ENCODE measurements around the gene SBNO2.

SBNO2 gene

GRCh38 chr19:1073063-1073955 is 100.8 kb downstream of the SBNO2 start:
- no peak for DNase-seq (ENCODE audit: low read depth)

DNA sequence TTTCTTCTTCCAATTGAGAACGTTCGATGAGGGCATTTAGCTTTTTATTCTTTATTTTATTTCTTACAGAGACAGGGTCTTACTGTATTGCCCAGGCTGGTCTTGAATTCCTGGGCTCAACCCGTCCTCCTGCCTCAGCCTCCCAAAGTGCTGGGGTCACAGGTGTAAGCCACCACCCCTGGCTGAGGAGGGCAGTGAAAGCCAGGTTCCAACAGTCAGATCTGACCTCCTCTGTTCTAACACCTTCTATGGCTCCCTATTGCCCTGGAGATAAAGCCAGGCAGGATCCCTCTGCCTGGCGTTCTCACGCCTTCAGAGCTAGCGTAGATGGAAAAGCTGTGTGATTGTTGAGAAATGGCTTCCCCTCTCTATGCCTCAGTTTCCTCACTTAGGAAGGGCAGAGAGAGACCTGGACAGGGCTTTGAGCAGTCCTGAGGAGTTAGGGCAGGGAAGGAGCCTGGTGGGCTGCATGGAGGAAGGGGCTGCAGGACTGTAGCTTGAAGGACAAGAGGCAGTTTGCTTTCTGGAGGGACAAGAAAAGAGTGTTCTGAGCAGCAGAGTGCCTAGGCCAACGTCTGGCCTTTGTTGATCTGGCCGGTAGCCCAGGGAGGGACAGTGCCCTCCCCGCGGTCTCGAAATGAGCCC is 101.6 kb downstream of the SBNO2 start:
- DNase-seq (ENCODE audit: low read depth) = no peak

GRCh38 chr19:1070931-1071791 is 102.9 kb downstream of the SBNO2 start:
- DNase-seq (ENCODE audit: low read depth) = no peak

DNA sequence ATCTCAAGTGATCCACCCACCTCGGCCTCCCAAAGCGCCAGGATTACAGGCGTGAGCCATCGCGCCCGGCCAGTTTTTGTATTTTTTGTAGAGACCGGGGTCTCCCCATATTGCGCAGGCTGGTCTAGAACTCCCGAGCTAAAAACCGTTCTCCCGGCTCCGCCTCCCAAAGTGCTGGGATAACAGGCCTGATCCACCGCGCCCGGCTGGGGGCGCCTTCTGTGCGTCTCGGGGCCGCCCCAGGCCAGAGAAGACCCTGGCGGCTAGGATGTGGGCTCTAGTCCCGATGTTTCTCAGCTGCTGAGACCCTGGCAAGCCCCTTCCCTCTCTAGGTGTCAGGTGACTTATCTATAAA is 103.5 kb downstream of the SBNO2 start:
- DNase-seq (ENCODE audit: low read depth) = no peak

DNA sequence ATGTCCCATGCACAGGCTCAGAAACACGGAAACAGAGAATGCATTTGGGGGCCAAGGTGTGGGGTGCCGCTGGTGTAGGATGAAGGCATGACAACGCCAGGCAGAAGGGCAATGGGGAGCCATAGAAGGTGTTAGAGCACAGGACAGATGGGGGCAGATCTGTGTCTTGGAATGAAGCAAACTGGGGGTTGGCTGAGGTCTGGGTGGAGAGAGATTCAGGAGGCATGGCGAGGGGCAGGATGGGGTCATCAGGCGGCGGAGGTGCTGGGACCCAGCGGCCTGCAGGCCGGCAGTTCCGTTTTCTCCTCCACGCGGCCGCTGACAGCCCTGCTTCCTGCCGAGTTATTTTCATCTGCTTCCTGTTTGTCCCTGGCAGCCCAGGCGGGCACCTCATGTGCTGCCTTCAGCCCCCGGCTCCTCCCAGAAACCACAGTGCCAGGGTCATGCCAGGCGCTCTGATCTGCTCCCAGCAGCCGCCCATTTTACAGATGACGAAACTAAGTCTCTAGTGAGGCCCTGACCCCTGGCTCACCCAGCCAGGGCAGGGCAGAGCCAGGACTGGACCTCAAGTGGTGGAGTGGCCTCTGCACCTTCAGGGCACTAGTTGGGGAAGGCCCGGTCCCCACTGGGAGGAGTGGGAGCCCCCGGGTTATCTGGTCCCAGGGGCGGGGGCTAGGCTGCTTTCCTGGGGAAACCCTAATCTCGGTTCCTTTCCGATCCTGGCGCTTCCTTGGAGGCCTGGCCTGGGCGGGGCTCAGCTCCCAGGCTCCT is 104.9 kb downstream of the SBNO2 start:
- no peak for DNase-seq (ENCODE audit: low read depth)

DNA sequence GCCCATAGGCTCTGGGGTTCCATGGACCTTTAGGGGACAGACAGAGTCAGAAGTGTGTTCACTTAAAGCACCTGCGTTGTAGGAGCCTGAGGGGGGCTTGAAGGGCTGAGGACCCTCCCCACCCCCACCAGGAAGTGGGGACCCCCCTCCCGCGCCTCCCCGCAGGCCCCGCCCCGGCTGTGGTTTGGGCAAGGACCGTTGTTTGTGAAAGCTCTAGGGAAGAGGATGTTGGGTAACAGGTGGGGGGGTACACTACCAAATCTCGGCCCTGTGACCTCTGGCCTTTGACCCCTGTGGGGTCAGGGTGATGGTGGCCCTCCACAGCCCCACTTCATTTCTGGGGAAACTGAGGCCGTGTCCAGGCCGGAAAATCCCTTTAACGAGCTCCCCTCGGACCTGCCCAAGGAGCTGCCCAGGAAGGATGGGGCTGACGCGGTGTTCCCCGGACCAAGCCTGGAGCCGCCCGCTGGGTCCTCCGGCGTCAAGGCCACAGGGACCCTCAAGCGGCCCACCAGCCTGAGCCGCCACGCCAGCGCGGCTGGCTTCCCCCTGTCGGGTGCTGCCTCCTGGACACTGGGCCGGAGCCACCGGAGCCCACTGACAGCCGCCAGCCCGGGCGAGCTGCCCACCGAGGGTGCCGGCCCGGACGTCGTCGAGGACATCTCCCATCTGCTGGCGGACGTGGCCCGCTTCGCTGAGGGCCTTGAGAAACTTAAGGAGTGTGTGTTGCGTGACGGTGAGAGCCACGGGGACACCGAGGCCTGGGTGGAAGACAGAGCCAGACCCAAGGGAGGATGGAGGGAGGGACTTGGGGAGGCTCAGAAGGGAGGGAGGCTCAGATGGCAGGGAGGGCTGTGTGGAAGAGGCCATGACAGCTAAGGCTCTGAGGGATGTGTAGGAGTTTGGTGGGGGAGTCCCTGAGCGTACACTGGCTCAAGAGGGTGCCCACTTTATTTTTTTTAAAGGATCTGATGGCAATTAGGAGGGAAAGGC is 105.8 kb downstream of the SBNO2 start:
- DNase-seq (ENCODE audit: low read depth) = no peak

DNA sequence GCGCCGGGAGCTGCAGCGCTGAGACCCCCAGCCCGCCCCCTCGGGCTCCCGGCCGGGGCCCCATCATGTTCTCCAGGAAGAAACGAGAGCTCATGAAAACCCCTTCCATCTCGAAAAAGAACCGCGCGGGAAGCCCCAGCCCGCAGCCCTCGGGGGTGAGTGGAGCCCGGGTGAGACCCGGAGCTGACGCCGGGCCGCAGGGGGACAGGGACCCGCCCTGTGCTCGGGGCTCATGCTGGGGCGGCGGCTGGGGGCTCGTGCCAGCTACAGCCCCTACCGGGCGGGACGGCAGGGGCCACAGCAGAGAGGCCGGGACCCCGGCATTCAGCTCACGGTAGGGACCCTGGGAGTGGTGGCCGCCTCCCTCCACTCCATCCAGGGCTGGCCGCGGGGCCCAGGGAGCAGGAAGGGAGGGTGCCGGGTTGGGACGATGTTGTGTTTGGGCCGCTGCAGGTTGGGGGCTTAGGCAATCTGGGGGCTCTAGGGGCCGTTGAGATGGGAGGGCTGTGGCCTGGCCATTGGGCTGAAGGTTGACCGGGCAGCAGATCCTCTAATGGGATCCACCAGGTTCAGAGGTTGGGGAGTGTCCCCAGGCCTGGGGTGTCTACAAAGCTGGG is 106.6 kb downstream of the SBNO2 start:
- DNase-seq (ENCODE audit: low read depth) = no peak

DNA sequence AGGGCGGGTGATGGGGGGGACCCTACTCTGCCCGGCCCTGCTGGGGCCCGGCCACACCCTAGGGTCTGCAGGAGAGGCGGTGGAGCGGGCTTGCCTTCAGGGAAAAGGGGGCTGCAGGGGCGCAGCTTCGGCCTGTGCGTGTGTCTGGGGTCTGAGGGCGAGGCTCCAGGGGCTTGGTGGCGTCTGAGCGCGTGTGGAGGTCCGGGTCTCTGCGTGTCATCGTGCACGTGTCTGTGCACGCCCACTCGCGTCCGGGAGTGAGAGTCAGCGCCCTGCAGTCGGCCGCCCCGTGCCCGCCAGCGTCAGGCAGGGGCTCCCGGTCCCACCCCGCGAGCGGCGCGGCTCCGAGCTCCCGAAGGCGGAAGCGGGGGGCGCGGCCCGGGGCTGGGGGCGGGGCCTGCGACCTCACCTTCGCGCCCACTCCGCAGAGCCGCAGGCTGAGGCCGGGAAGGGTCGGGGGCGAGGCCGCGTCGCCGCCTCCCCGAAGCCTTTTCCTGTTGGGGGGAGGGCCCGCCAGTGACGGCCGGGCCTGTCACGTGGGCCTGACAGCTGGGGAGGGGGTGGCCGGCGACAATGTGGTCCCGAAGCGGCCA is 107.2 kb downstream of the SBNO2 start, which contains the start of gene ARHGAP45:
Gene ARHGAP45, plus strand, starts transcription at position 420 of the 593 bp plus-strand sequence. CDS start 239 bp downstream, outside the sequence.
- DNase-seq (ENCODE audit: low read depth) = no peak

DNA sequence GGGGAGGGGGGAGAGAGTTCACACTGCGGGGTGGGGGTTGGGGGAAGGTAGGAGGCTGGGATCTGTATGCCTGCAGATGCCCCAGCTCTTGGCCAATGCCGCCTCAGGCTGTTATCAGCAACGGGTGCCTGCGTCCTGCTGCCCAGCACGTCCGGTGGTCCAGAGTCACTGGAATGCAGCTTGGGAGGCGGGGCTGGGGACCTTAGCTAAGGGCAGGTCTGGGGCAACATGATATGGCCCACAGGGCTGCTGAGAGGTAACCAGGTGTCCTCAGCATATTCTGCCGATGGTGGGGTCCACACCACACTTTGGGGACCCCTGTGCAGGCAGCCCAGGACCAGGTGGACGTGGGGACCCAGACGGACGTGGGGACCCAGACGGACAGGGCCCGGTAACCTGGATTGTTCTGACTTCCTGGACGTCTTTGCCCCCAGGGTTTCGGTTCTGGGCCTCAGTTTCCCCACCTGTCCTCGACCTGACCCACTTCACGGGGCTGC is 107.8 kb downstream of the SBNO2 start:
- DNase-seq (ENCODE audit: low read depth) = no peak

GRCh38 chr19:1065606-1066109 is 108.4 kb downstream of the SBNO2 start:
- no peak for DNase-seq (ENCODE audit: low read depth)

GRCh38 chr19:1064661-1065605 is 109.1 kb downstream of the SBNO2 start:
- DNase-seq (ENCODE audit: low read depth) = peak; percentile 78

GRCh38 chr19:1063909-1064660 is 110.0 kb downstream of the SBNO2 start:
- no peak for DNase-seq (ENCODE audit: low read depth)

DNA sequence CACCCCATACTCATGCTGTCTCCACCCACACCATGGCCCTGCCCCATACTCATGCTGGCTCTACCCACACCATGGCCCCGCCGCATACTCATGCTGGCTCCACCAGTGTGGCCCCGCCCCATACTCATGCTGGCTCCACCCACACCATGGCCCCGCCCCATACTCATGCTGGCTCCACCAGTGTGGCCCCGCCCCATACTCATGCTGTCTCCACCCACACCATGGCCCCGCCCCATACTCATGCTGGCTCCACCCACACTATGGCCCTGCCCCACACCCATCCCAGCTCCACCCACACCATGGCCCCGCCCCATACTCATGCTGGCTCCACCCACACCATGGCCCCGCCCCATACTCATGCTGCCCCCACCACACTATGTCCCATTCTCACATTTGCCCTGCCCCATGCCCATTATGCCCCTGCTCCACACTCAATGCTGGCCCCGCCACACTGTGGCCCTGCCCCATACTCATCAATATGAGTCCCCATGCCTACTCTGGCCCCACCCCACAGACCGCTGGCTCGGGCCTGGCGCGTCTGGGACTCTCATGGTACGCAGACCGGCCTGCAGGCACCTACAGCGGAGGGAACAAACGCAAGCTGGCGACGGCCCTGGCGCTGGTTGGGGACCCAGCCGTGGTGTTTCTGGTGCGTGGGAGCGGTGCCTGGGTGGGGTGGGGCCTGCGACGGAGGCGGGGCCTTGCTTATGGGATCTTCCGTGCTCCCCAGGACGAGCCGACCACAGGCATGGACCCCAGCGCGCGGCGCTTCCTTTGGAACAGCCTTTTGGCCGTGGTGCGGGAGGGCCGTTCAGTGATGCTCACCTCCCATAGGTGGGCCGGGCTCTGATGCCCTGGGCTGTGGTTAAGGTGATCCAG is 110.8 kb downstream of the SBNO2 start:
- DNase-seq (ENCODE audit: low read depth) = no peak

DNA sequence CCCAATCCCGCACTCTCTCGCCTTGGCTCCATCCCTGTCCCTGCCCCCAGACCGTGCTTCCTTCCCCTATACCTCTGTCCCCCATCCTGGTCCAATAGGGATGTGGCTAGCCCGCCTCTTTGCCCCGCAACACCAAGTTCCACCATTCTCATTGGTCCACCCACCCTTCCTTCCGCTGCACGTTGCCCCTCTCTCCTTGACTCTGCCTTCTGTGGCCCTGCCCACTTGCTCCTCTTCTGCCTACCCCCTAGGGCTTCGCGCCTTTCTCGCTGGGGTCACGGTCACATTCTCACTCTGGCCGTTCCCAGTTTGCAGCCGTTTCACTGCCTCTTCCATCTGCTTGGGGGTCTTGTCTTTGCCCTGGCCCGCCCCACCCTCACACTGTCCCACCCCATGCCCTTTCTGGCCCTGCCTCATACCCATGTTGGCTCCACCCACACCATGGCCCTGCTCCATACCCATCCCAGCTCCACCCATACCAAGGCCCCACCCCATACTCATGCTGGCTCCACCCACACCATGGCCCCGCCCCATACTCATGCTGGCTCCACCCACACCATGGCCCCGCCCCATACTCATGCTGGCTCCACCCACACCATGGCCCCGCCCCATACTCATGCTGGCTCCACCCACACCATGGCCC is 111.6 kb downstream of the SBNO2 start:
- DNase-seq (ENCODE audit: low read depth) = no peak

GRCh38 chr19:1061987-1062386 is 112.1 kb downstream of the SBNO2 start:
- no peak for DNase-seq (ENCODE audit: low read depth)

DNA sequence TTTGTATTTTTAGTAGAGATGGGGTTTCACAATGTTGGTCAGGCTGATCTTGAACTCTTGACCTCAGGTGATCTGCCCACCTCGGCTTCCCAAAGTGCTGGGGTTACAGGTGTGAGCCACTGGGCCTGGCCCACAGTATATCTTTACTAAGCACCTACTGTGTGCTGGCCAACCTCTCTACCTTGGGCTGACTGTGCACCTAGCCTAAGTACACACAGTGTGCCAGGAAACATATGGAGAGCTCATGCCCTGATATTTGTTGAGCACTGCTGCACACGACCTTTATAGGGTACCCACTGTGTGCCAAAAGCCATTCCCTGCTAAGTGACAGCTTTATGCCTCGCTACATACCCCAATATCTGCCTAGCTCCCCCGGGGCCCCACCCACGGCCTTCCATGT is 113.4 kb downstream of the SBNO2 start:
- no peak for DNase-seq (ENCODE audit: low read depth)

Measured in iris pigment epithelial cell (primary cell).